NCI-H748 (cell line): Measurements from ENCODE around the gene CENPW.
A peak's percentile ranks its signal among the peaks of the same experiment; 100 is the strongest.

Experiments used
- DNase-seq: peaks from one replicate; lab custom pipeline; 2025; ENCODE audit not compliant: unreplicated experiment; lab: John Stamatoyannopoulos, UW

CENPW gene

DNA sequence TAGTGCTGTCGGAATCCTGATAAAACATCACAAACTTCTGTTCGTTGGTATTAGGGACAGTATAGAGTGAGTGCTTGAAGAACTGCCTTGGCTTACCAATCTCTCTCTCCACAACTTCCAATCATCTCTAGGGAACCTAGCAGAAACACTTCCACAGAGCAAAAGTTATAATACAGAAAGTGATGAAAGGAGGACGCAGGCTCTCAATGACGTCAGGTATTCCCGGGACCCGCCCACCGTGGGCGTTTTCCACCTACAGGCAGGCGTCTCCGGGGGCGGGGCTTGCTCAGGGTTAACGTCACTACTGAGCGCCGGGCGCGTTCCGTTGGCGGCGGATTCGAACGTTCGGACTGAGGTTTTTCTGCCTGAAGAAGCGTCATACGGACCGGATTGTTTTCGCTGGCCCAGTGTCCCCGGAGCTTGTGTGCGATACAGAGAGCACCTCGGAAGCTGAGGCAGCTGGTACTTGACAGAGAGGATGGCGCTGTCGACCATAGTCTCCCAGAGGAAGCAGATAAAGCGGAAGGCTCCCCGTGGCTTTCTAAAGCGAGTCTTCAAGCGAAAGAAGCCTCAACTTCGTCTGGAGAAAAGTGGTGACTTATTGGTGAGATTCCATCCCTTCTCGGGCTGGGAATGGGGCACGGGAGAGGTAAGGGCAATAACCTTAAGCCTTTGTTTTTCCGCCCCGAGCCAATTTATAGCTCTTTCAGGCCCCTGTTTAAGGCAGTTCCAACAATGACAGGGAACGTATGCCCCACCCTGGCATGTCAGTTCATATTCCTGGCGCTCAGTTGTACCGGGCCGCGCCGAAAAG, at the start of gene CENPW:
TSS of gene CENPW (plus strand) at position 320 of the 814 bp plus-strand sequence. CDS start at position 479, 159 bp downstream.
- peak; percentile 90 for DNase-seq

DNA sequence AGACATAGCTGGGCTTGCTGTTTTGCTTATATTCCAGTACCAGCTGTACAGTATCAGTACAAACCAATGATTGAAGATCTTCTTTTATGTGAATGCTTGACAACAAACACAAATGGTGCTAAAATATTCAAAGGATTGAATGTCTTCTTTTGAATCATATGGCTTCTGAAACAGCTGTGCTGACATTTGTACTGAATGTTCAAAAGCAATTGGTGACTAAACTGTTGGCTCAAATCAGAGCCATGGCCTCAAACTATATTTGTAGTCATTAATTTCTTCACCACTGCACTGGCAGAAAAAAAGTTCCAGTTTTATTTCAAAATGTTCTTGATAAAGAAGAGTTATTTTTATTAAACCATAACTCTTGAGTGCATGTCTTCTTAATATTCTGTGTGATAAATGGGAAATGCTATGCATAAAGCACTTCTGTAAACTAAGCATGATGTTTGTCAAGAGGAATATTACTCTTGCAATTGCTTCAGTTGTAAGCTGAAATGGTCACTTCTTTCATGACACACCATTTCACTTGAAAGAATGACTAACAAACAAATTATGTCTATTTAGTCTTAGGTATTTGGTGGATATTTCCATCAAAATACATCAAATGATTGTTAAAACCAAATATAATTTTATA, 45.9 kb upstream of the CENPW start:
- DNase-seq, result no peak

DNA sequence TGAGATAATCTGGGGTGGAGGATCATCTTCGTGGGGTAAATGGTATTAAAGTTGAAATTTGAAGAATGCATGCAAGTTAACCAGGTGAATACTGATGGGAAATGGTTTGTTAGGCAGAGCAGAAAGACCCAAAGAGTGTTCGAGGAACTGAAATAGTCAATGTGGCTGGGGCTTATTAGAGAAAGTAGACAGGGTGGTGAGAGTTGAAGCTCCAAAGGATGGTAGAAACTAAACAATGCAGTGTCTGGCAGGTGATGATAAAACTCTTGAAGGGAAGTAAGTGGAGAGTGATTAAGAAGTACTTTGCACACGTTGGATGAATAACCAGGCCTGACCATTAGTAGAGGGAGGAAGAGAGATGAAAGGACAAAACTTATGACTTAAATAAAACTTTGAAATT, 39.8 kb upstream of the CENPW start:
- no peak for DNase-seq

DNA sequence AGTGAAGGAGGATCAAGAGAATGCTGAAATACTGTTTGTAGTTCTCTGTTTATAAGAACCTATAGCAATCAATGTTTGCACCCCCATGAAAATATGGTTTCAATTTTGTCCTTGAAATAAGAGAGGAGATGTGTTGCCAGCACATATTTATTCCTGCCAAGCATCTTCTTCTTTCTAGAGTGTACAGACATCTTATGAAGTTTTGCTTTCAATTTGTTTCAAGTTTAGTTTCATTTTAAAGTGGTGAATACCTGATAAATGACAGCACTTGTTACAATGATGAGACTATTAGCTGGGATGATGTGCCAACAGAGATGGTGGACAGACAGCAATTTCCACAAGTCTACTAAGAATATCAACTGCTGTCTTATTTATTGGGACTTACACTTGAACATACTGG, 39.2 kb upstream of the CENPW start:
- DNase-seq, result no peak

DNA sequence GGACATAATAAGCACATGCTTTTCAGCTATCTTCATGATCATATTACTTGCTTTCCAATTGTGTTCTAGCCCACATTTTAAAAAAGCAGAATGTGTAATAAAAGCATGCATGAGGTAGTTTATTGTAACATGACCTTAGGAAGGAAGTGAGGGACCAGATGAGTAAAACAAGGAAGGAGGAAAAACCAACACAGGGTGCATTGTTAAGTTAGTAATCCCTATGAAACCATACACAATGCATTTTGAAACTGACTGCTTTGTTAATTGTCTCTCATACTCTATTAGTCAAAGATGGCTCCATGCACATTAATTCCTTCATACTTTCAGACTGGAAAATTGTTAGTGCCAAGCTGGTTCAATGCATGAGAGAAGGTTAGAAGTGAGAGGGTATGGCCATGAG, 37.7 kb upstream of the CENPW start:
- no peak for DNase-seq

DNA sequence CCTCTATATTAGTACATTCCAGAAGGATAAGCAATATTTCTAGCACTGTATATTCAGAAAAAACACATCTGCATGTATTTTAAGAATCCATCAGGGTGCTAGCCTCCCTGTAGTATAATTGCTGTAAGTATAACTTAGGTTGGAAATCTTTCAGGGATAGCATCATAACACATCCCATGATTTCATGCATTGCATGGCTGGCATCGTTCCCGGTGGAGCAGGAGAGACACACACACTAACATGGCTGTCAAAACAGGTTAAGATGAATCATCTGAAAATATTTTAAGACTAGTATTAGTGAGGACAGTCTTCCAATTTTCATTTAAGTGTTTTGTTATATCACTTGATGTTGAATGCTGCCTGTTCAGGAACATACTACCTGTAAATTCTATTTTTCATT, 32.1 kb upstream of the CENPW start:
- DNase-seq, result no peak

DNA sequence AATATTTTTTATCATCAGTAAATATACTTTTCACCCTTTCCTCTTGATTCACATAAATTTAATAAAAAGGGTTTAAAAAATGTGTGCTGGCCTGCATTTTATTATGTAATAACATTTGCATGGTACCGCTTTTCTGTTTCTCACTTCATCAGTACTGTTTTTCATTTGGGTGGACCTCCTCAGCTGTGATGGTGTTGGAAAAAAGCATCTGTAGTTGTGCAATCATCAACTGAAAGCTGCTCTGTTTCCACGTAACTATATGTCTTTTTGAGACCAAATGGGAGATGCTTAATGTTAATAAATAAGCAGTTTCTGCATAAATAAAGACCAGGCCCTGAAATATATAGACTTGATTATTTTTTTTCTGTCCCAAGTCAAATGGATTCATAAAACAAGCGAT, 31.6 kb upstream of the CENPW start:
- no peak for DNase-seq

DNA sequence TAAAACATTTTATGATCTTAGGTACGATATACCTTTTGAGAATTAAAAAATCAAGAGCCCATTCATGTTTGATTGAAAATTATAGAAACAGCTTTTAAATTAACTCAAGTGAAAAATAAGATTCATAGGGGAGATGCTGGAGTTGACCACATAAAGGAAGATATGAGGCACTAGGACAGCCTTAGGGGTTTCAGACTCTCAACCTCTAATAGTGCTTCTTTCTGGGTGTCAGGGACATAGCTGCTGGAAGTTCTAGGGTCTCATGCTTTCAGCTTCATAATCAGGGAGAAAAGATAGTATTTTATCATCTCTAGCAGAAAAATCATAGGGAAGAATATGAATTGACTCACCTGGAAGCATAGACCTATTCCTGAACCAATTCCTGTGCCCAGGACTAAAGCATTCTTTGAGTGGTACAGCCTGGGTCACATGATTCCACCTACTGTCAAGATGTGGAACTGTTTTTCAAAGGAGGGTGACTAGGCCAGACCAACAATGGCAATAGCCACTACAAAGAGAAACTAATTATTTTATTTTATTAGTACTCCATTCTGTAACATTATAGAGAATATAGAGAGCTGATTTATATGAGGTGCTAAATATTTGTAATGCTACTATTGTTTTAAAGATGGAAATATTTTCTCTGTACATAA, 27.8 kb upstream of the CENPW start:
- DNase-seq, result peak; percentile 24

DNA sequence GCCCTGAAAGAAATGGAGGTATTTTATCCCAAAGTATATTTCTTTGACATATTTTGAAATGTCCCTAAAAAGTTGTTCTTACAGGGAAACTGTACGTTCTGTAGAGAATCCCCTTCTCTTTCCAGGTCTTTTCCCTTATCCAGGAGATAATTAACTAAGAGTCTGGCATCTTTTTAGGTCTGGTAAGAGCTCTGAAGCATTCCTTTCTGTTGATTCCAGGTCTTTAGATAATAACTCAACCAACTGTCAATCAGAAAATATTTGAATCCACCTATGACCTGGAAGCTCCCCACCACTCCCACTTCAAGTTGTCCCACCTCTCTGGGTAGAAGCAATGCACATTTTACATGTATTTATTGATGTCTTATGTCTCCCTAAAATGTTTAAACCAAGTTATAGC, 26.0 kb upstream of the CENPW start:
- no peak for DNase-seq

DNA sequence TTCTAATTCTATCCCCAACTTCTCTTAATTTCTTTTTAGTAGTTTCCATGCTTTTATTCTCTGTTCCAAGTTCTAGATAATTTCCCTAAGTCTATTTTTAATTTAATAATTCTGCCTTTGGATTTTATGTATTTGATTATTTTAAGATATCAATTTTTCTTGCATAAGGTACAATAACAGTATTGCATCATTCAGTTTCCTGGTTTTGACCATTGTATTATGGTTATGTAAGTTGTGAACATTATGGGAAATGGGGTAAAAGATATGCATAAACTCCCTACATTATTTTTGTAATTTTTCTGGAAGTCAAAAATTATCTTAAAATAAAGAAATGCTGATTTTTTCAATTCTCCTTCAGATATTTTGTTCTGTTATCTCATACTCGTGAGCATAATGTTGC, 21.1 kb upstream of the CENPW start:
- no peak for DNase-seq

DNA sequence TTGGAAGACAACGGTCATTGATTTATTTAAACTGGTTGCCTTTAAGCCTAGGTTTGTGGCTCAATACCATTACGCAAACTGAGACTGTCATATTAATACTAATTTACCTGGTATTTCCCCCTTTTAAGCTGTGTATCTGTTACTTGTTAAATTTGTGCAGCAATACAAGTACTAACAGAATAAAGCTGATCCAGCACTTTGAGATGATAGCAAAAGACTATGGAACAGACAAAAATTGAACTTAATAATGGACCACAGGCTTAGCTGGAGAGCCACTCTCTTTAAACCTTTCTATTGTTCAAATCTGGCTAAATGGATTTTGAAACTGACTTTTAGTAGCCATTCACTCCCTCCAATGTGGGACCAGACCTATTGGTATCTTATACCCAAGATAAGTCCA, 6.2 kb upstream of the CENPW start:
- no peak for DNase-seq

DNA sequence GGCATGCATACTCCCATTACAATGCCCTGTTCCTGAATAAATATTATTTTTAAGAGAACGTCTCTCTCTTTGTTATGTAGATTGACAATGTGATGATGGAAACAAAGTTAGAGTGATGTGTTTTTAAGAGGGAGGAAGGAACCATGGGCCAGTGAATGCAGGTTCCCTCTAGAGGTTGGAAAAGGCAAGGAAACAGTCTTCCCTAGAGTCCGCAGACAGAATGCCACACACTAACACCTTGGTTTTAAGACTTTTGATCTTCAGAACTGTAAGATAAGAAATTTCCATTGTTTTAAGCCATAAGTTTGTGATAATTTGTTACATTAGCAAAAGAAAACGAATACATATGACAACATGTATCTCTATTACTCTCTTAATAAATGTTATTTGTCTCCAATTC, 4.7 kb upstream of the CENPW start:
- DNase-seq, result no peak

DNA sequence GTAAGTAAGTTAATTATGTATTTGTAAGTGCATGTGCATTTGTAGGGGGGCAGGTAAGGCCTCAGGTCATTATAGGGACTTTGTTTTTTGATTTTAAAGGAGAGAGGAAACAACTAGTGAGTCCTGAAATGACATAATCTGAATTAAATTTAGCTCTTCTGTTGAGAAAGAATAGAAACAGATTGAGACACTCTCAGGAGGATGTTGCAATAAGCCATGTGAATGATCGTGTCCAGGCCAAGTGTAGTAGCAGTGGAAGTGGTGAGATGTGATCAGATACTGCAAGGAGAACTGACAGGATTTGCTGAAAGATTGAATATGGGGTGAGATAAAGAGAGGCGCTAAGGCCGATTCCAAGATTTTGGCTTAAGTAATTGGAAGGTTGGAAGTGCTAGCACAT, 2.6 kb upstream of the CENPW start:
- DNase-seq, result no peak

DNA sequence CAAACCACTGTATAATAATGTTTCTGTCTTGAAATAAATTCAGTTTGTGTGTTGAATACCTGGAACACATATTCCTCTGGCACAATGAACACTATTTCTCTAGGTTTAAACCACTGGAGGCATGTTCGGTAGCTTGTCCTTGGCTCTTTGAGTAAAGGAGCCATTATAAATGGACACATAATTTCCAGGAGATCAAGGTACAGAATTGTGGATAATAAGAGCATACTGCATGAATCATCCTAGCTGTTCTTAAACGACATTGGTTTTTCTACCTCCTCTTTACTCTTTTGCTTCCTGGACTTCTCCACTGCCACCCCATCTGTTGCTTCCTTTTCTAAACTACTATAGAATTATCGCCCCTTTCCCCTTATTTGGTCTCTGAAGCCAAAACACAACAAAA, 1.2 kb downstream of the CENPW start:
- no peak for DNase-seq

DNA sequence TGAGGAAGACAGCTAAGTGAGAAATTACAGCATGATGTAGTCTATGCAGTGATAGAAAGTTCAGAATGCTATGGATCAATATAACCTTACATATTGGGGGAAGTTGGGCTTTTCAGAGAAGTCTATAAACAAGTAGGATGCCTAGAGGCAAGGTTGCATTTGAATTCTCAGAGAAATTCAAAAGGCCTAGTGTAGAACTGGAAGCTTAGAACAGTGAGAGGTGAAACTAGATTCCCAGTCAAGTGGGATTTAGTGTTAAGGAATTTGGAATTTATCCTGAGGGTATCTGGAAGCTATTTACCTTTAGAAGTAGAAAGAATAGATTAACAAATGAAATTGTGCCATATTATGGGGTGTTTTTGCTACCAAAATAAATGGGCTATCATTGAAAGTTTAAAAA, 4.3 kb downstream of the CENPW start:
- DNase-seq, result no peak

DNA sequence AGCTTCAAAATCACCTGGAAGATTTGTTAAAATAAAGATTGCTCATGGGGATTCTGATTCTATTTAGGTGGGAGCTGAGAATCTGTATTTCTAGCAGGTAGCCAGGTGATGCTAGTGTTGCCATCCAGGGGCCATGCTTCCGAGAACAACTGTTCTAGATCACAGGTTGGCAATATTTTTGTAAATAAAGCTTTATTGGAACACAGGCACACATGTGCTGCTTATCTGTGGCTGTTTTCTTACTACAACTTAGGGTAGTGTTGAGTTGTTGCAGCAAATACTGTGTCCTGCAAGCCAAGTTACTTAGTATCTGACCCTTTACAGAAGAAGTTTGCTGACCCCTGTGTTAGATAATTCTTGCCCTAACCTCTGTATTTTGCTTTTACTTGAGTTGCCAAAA, 12.0 kb downstream of the CENPW start:
- no peak for DNase-seq

DNA sequence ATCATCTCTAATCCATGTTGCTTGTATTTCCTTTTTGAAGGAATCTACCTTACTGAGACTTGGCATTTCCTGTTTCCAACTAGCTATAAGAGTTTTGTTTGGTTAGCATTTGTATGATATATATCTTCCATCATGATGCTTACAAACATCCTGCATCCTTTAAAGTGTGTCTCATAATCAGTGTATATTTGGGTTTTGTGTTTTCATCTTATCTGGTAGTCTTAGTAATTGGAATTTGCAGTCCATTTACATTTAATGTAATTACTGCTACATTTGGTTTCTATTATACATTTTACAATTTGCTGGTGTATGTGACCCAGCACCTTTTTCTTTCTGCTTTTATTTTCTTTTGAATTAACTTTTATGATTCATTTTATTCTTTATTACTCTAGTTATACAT, 12.6 kb downstream of the CENPW start:
- no peak for DNase-seq

DNA sequence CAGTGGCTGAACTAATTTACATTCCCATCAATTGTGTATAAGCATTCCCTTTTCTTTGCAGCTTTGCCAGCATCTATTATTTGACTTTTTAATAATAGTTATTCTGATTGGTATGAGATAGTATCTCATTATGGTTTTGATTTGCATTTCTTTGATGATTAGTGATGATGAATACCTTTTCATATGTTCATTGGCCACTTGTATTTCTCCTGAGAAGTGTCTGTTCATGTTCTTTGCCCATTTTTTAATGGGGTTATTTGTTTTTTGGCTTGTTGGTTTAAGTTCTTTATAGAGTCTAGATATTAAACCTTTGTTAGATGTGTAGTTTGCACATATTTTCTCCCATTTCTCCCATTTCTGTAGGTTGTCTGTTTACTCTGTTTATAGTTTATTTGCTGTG, 16.6 kb downstream of the CENPW start:
- DNase-seq, result no peak

DNA sequence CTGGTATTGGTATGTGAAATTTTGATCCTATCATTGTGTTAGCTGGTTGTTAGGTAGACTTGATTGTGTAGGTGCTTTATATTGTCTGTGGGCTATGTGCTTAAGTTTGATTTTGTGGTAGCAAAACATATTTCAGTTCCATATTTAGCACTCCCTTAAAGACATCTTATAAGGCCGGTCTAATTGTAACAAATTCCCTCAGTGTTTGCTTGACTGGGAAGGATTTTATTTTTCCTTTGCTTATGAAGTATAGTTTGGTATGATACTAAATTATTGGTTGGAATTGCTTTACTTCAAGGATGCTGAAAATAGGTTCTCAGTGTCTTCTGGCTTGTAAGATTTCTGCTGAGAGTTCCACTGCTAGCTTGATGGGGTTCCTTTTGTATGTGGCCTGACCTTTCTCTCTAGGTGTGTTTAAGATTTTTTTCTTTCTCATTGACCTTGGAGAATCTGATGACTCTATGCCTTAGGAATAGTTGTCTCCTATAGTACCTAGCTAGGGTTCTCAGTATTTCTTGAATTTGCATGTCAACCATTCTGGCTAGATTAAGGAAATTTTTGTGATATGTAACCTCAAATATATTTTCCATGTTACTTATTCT, 20.1 kb downstream of the CENPW start:
- DNase-seq, result no peak

DNA sequence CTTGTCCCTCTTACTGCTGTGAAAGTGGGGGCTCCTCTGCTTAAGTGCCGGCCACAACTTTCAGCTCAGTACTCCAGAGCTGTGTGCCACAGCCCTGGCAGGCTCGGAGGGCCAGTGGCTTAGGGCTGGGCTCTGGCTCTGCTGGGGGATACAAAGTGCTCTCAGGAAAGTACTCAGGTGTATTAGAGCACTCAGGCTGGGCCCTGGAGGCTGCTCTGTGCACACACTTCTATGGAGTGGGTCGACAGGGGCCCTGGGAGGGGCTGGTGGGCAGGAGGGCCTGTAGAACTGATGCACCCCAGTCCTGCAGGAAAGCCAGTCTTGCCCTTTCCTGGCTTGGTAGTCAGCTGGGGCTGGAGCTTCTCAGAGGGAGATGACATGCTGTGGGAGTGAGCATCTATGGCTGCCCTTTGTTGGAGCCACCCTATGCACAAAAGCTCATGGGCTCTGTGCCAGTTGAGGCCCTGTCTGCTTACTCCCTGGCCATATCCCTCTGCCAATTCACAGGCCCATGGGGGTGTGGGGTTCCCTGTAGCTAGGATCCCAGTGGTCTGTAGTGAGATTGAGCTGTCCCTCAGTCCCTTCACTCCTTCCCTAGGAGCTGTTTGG, 22.0 kb downstream of the CENPW start:
- no peak for DNase-seq

DNA sequence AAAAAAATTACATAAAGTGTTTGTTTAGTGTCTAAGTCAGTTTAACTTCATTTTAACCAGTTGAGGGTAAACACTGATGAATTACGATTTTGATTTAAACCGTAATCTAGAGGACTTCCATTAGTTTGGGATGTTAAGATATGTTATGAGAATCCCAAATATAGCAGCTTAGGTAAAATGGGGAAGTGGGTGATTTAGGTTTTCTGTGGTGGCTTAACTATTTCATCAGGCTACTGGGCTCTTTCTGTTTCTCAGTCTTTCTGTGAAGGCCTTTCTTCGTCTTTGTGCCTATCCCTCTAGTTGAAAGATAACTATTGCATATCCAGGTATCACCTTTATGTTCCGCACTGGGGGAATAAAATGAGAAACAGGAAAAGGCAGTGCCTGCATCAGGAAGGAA, 27.9 kb downstream of the CENPW start:
- DNase-seq, result no peak

DNA sequence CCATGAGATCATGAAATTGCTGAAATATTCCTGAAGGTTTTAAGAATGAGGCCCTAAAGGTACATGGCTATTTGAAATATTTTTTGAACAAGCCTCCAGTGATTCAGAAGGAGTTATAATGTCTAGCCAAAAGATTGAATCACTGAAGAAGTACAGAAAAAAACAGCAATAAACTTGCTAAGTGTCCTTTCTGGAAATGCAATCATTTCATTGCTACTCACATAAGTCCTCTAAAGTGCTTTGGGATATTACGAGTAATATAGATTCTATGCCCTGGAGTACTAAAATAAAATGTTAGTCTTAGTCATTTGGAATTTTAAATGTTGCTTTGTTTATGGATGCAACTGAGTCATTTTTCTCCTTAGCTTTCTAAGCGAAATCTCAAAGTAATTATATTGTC, 32.7 kb downstream of the CENPW start:
- DNase-seq, result no peak
